ENCODE data around the gene PRKACB.

DNA sequence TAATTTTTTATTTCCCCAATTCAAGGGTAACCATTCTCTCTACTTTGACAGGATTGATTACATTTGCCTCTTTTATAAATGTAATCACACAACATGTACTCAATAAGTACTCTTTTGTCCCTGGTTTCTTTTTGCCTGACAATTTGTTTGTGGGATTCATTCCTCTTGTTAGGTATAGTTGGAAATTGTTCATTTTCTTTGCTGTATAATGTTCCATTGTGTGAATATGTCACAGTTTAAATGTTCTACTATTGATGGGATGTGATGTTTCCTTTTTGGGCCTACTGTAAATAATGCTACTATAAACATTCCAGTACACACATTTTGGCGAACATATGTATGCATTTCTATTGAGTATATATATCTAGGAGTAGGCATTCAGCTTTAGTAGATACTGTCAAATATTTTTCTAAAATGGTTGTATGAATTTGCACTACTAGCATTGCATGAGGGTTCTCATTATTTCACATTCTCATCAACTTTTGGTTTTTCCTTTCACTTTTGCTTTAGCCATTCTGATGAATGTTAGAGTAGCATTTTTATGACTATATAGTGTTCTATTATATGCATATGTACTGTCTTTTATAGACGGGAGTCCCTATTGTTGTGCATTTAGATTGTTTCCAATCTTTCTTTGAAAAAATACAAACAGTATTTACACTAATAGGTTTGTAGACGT lies 35.0 kb upstream of the PRKACB start:
- TF ChIP-seq YY1 (IDR thresholded peaks at IDR 0.05; ENCODE audit: extremely low read depth, insufficient replicate concordance, low read depth, low read length) (no peak), EZH2phosphoT487 (IDR thresholded peaks at IDR 0.05; ENCODE audit: borderline replicate concordance) (no peak), EGR1 (IDR thresholded peaks at IDR 0.05; ENCODE audit: low read depth) (no peak), POLR2A (IDR thresholded peaks at IDR 0.05; ENCODE audit: borderline replicate concordance, extremely low read depth, insufficient read depth, insufficient read length) (no peak), CEBPB (IDR thresholded peaks at IDR 0.05; ENCODE audit: low read depth) (no peak), POLR2AphosphoS5 (IDR thresholded peaks at IDR 0.05; ENCODE audit: low read depth, low read length) (no peak)
- TF ChIP-seq, protein P1, sequence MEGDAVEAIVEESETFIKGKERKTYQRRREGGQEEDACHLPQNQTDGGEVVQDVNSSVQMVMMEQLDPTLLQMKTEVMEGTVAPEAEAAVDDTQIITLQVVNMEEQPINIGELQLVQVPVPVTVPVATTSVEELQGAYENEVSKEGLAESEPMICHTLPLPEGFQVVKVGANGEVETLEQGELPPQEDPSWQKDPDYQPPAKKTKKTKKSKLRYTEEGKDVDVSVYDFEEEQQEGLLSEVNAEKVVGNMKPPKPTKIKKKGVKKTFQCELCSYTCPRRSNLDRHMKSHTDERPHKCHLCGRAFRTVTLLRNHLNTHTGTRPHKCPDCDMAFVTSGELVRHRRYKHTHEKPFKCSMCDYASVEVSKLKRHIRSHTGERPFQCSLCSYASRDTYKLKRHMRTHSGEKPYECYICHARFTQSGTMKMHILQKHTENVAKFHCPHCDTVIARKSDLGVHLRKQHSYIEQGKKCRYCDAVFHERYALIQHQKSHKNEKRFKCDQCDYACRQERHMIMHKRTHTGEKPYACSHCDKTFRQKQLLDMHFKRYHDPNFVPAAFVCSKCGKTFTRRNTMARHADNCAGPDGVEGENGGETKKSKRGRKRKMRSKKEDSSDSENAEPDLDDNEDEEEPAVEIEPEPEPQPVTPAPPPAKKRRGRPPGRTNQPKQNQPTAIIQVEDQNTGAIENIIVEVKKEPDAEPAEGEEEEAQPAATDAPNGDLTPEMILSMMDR (IDR thresholded peaks at IDR 0.05 in 2 of 3, conservative IDR thresholded peaks at IDR 0.05 in 1 of 3; ENCODE audit: borderline replicate concordance in 1 of 3, insufficient read depth in 1 of 3, low read depth in 2 of 3, low read length in 2 of 3) = no peak
- TF ChIP-seq, protein P2, sequence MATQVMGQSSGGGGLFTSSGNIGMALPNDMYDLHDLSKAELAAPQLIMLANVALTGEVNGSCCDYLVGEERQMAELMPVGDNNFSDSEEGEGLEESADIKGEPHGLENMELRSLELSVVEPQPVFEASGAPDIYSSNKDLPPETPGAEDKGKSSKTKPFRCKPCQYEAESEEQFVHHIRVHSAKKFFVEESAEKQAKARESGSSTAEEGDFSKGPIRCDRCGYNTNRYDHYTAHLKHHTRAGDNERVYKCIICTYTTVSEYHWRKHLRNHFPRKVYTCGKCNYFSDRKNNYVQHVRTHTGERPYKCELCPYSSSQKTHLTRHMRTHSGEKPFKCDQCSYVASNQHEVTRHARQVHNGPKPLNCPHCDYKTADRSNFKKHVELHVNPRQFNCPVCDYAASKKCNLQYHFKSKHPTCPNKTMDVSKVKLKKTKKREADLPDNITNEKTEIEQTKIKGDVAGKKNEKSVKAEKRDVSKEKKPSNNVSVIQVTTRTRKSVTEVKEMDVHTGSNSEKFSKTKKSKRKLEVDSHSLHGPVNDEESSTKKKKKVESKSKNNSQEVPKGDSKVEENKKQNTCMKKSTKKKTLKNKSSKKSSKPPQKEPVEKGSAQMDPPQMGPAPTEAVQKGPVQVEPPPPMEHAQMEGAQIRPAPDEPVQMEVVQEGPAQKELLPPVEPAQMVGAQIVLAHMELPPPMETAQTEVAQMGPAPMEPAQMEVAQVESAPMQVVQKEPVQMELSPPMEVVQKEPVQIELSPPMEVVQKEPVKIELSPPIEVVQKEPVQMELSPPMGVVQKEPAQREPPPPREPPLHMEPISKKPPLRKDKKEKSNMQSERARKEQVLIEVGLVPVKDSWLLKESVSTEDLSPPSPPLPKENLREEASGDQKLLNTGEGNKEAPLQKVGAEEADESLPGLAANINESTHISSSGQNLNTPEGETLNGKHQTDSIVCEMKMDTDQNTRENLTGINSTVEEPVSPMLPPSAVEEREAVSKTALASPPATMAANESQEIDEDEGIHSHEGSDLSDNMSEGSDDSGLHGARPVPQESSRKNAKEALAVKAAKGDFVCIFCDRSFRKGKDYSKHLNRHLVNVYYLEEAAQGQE (IDR thresholded peaks at IDR 0.05; ENCODE audit: low read depth) = no peak
- TF ChIP-seq, protein P3, sequence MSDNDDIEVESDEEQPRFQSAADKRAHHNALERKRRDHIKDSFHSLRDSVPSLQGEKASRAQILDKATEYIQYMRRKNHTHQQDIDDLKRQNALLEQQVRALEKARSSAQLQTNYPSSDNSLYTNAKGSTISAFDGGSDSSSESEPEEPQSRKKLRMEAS (IDR thresholded peaks at IDR 0.05) = no peak

Measured in HCT116 (cell line).